Muscle layer of duodenum (tissue), 2 donors: ENCODE data around the gene CTSA.

Source experiments
- H3K27ac ChIP-seq: one replicate; pipeline ENCODE4 v1.7.0; 2013; ENCODE audit warnings: mild to moderate bottlenecking, low read length
- H3K27me3 ChIP-seq: one replicate; pipeline ENCODE4 v1.7.0; 2013; ENCODE audit warnings: low read depth, mild to moderate bottlenecking, control low read depth, low read length
- H3K36me3 ChIP-seq, 2 donors: one replicate each; pipeline ENCODE4 v1.7.0; 2013; ENCODE audit warnings: low read length in 2 of 2, control low read depth in 1 of 2, mild to moderate bottlenecking in 1 of 2; ENCODE audit not compliant: insufficient read depth in 2 of 2, control insufficient read depth in 1 of 2
- H3K4me1 ChIP-seq, 2 donors: one replicate each; pipeline ENCODE4 v1.7.0; 2013; ENCODE audit warnings: low read length in 2 of 2, mild to moderate bottlenecking in 2 of 2, control low read depth in 1 of 2, moderate library complexity in 1 of 2; ENCODE audit not compliant: insufficient read depth in 2 of 2, control insufficient read depth in 1 of 2
- H3K4me3 ChIP-seq, 2 donors: one replicate each; pipeline ENCODE4 v1.7.0; 2013; ENCODE audit warnings: low read length in 2 of 2, low read depth in 1 of 2, mild to moderate bottlenecking in 1 of 2
- H3K9me3 ChIP-seq, 2 donors: one replicate each; pipeline ENCODE4 v1.7.0; 2013; ENCODE audit warnings: low read length in 2 of 2, control low read depth in 1 of 2, mild to moderate bottlenecking in 1 of 2; ENCODE audit not compliant: control insufficient read depth in 1 of 2
- donor health status: healthy.

Gene CTSA

DNA sequence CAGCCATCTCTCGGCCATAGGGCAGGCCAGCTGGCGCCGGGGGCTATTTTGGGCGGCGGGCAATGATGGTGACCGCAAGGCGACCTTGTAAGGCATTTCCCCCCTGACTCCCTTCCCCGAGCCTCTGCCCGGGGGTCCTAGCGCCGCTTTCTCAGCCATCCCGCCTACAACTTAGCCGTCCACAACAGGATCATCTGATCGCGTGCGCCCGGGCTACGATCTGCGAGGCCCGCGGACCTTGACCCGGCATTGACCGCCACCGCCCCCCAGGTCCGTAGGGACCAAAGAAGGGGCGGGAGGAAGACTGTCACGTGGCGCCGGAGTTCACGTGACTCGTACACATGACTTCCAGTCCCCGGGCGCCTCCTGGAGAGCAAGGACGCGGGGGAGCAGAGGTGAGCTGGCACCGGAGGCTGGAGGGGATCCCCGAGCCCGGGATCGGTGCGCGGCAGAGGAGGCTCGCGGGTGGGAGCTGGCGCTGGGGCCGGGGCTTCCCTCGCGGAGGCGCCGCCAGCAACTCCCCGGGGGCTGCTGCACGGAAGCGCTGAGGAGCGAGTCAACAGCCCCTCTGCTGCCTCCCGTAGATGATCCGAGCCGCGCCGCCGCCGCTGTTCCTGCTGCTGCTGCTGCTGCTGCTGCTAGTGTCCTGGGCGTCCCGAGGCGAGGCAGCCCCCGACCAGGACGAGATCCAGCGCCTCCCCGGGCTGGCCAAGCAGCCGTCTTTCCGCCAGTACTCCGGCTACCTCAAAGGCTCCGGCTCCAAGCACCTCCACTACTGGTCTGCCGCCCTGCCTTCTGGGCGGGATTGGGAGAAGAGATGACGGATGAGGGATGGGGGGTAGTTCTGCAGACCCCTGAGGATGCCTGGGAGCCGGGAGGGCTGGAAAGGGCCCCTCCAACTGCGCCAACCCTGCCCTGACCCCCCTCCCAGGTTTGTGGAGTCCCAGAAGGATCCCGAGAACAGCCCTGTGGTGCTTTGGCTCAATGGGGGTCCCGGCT lies at the start of gene CTSA, which contains the start of gene NEURL2:
Gene CTSA (plus strand): TSS at position 351 of the 999 bp plus-strand sequence. CDS start 234 bp downstream, at position 585.
Gene NEURL2 (minus strand): TSS at position 224 of the 999 bp plus-strand sequence. CDS start 217 bp downstream, at position 7.
- H3K4me1 ChIP-seq: peaks cover 12 to 30% of the 10 kb centered on the region in 2 donors
- peak within 1 kb of the TSS; percentile 63 for H3K27ac ChIP-seq
- no peaks in the 10 kb centered on the region for H3K27me3 ChIP-seq
- peak within 1 kb of the TSS; percentile 69 to 95 for H3K4me3 ChIP-seq
- H3K9me3 ChIP-seq: no peaks in the 10 kb centered on the region
- peaks cover 17 to 39% of the 10 kb centered on the region in 2 donors for H3K36me3 ChIP-seq

GRCh38 chr20:45841407-45842129 lies 49.6 kb upstream of the CTSA start:
- Histone ChIP-seq H3K4me3 (no peak overlapping the region), H3K27ac (no peak overlapping the region), H3K36me3 (peaks cover 39 to 55% of the 10 kb centered on the region in 2 donors), H3K4me1 (peaks cover 6 to 38% of the 10 kb centered on the region in 2 donors), H3K9me3 (no peaks in the 10 kb centered on the region), H3K27me3 (no peaks in the 10 kb centered on the region)

- Histone ChIP-seq H3K4me3 (no peak overlapping the region), H3K36me3 (peaks cover 39 to 55% of the 10 kb centered on the region in 2 donors), H3K27ac (peak overlapping the region; percentile 50), H3K27me3 (no peaks in the 10 kb centered on the region), H3K9me3 (no peaks in the 10 kb centered on the region), H3K4me1 (peaks cover 6 to 32% of the 10 kb centered on the region in 2 donors)
Observed at GRCh38 chr20:45842169-45842812, 48.8 kb upstream of the CTSA start.

GRCh38 chr20:45843506-45843905 lies 47.6 kb upstream of the CTSA start:
- peaks cover 39 to 58% of the 10 kb centered on the region in 2 donors for H3K36me3 ChIP-seq
- H3K4me1 ChIP-seq: peaks cover 6 to 32% of the 10 kb centered on the region in 2 donors
- no peak overlapping the region for H3K27ac ChIP-seq
- H3K9me3 ChIP-seq: no peaks in the 10 kb centered on the region
- H3K4me3 ChIP-seq: no peak overlapping the region
- no peaks in the 10 kb centered on the region for H3K27me3 ChIP-seq

GRCh38 chr20:45845452-45845851 lies 45.7 kb upstream of the CTSA start:
- no peak overlapping the region for H3K4me3 ChIP-seq
- peaks cover 6 to 32% of the 10 kb centered on the region in 2 donors for H3K4me1 ChIP-seq
- no peaks in the 10 kb centered on the region for H3K27me3 ChIP-seq
- no peak overlapping the region for H3K27ac ChIP-seq
- H3K36me3 ChIP-seq: peaks cover 36 to 53% of the 10 kb centered on the region in 2 donors
- no peaks in the 10 kb centered on the region for H3K9me3 ChIP-seq

GRCh38 chr20:45848421-45848820 lies 42.7 kb upstream of the CTSA start:
- no peak overlapping the region for H3K27ac ChIP-seq
- no peak overlapping the region for H3K4me3 ChIP-seq
- peaks cover 0 to 10% of the 10 kb centered on the region in 2 donors for H3K4me1 ChIP-seq
- H3K36me3 ChIP-seq: peaks cover 33 to 37% of the 10 kb centered on the region in 2 donors
- H3K9me3 ChIP-seq: no peaks in the 10 kb centered on the region
- H3K27me3 ChIP-seq: no peaks in the 10 kb centered on the region

DNA sequence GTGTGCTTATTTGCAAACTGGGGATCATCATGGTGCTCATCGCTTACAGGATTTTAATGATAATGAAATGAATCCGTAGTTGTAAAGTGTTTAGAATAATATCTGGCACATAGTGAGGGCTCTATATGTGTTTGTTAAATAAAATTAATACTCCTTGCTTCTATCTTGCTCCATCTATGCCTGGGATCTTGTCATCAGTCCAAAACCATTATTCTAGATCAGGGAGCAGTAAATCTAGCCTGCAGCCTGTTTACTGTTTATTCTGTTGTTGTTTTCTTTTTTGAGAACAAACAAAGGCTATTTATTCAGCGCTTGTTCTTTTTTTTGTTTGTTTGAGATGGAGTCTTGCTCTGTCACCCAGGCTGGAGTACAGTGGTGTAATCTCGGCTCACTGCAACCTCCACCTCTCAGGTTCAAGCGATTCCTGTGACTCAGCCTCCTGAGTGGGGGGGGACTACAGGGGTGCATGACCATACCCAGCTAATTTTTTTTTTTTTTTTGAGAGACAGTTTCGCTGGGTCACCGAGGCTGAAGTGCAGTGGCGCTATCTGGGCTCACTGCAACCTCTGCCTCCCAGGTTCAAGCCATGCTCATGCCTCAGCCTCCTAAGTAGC lies 42.1 kb upstream of the CTSA start:
- Histone ChIP-seq H3K4me1 (peaks cover 0 to 3% of the 10 kb centered on the region in 2 donors), H3K27me3 (no peaks in the 10 kb centered on the region), H3K4me3 (no peak overlapping the region), H3K27ac (no peak overlapping the region), H3K36me3 (peaks cover 32 to 34% of the 10 kb centered on the region in 2 donors), H3K9me3 (no peaks in the 10 kb centered on the region)

- H3K36me3 ChIP-seq: peaks cover 24 to 26% of the 10 kb centered on the region in 2 donors
- H3K9me3 ChIP-seq: no peaks in the 10 kb centered on the region
- no peak overlapping the region for H3K4me3 ChIP-seq
- H3K4me1 ChIP-seq: peaks cover 3 to 9% of the 10 kb centered on the region in 2 donors
- no peak overlapping the region for H3K27ac ChIP-seq
- H3K27me3 ChIP-seq: no peaks in the 10 kb centered on the region
Observed at GRCh38 chr20:45850238-45850637, 40.9 kb upstream of the CTSA start.

DNA sequence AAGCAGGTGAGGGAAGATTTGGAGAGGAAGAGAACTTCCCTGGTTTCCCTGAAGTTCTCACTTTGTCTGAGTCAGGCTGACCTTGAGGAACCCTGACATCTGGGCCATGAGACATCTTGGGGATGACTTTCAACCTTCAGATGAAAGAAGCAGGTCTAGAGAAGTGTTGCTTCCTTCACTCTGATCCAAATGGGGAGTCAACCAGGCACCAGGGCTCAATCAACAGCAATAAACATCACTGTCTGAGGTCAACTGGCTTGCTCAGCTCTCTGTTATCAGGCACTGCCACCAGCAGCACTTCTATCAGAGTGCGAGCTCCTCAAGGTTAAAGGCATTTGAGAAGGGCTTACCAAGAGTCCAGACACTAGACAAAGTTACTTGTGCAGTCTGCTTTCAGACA lies 40.2 kb upstream of the CTSA start:
- H3K36me3 ChIP-seq: peaks cover 21 to 26% of the 10 kb centered on the region in 2 donors
- H3K9me3 ChIP-seq: no peaks in the 10 kb centered on the region
- no peak overlapping the region for H3K27ac ChIP-seq

GRCh38 chr20:45851501-45851900 lies 39.6 kb upstream of the CTSA start:
- H3K27ac ChIP-seq: no peak overlapping the region
- H3K36me3 ChIP-seq: peaks cover 16 to 26% of the 10 kb centered on the region in 2 donors

More for the DNA sequence above, 40.2 kb upstream of the CTSA start:
- Histone ChIP-seq H3K4me1 (peaks cover 3 to 15% of the 10 kb centered on the region in 2 donors), H3K4me3 (no peak overlapping the region), H3K27me3 (no peaks in the 10 kb centered on the region)

More at GRCh38 chr20:45851501-45851900, 39.6 kb upstream of the CTSA start:
- H3K4me1 ChIP-seq: peaks cover 3 to 21% of the 10 kb centered on the region in 2 donors
- no peaks in the 10 kb centered on the region for H3K9me3 ChIP-seq
- H3K27me3 ChIP-seq: no peaks in the 10 kb centered on the region
- H3K4me3 ChIP-seq: no peak overlapping the region
